Right lung (tissue), 5 donors: ENCODE measurements around the gene ALOX15B. TPM values are rescaled to one million over a fixed set of nuclear protein-coding genes. Genes with fewer than 3 reads are reported as not detected.
"Not testable (repeated sequence)": the region's sequence is repeated elsewhere in the genome, so short reads cannot be mapped to it uniquely, and the experiment has no call there.

Experiments used
- DNase-seq, 2 donors: peaks; one replicate each; pipeline ENCODE4 v3.0.0-alpha.2; 2013
- polyA plus RNA-seq, 5 donors: library from polyadenylated mRNA; unstranded; fragments of 120-200 nt; gene quantifications; one replicate each; pipeline versions ENCODE4 v1.2.1 to v1.2.3, GENCODE V29; 2013; ENCODE audit warnings: inconsistent platforms in 1 of 5, low replicate concordance in 1 of 5; ENCODE audit not compliant: insufficient read length in 5 of 5, insufficient read depth in 1 of 5

Gene ALOX15B
- polyA plus RNA-seq, 5 donors, result 0.20 to 0.51 (median 0.45) TPM

- no peak for DNase-seq
These were observed 2.5 kb downstream of the ALOX15B start for GRCh38 chr17:8041249-8041928.

GRCh38 chr17:8041979-8042378, 3.1 kb downstream of the ALOX15B start:
- DNase-seq, result no peak

- no peak for DNase-seq
These were observed 6.3 kb downstream of the ALOX15B start for GRCh38 chr17:8044819-8045810.

GRCh38 chr17:8046306-8046928, 7.6 kb downstream of the ALOX15B start:
- no peak for DNase-seq

GRCh38 chr17:8046929-8047768, 8.3 kb downstream of the ALOX15B start:
- no peak for DNase-seq

GRCh38 chr17:8047769-8048110, 8.9 kb downstream of the ALOX15B start:
- no peak for DNase-seq

GRCh38 chr17:8048236-8048635, 9.4 kb downstream of the ALOX15B start:
- no peak for DNase-seq

GRCh38 chr17:8048736-8049135, 9.9 kb downstream of the ALOX15B start:
- no peak for DNase-seq

GRCh38 chr17:8051831-8052230, 13.0 kb downstream of the ALOX15B start:
- no peak for DNase-seq

GRCh38 chr17:8052256-8053252, 13.7 kb downstream of the ALOX15B start:
- no peak for DNase-seq

GRCh38 chr17:8053600-8053999, 14.7 kb downstream of the ALOX15B start:
- DNase-seq, result no peak

GRCh38 chr17:8055851-8056231, 17.0 kb downstream of the ALOX15B start:
- DNase-seq, result no peak

GRCh38 chr17:8056232-8056975, 17.5 kb downstream of the ALOX15B start:
- peak in 1 of 2 donors; percentile 40 for DNase-seq

- DNase-seq, result no peak
These were observed 18.2 kb downstream of the ALOX15B start for GRCh38 chr17:8056976-8057625.

GRCh38 chr17:8057691-8058114, 18.8 kb downstream of the ALOX15B start:
- peak; percentile 57 to 73 for DNase-seq

- DNase-seq, result no peak
These were observed 20.3 kb downstream of the ALOX15B start for GRCh38 chr17:8059131-8059530.

- DNase-seq, result peak; percentile 47 to 57
These were observed 21.4 kb downstream of the ALOX15B start for GRCh38 chr17:8060274-8060673.

- DNase-seq, result not testable (repeated sequence)
These were observed 23.0 kb downstream of the ALOX15B start for GRCh38 chr17:8061851-8062250.

- no peak for DNase-seq
These were observed 23.6 kb downstream of the ALOX15B start for GRCh38 chr17:8062435-8062806.
